HAP-1 (cell line): Measurements from ENCODE around the gene AUTS2.

Source experiments
- DNase-seq, 2 experiments: peaks; one replicate each; pipeline ENCODE4 v3.0.0-alpha.2; 2016 to 2020; ENCODE audit warnings: low spot score in 2 of 2
- H3K27me3 ChIP-seq: fragments of 250-450 bp; sonication (Bioruptor Pico); 2 replicates; pipeline ENCODE4 v1.5.1; 2020; ENCODE audit warnings: low read depth, mild to moderate bottlenecking, moderate library complexity
- H3K36me3 ChIP-seq: fragments of 250-450 bp; sonication (Bioruptor Pico); replicated peaks from 2 replicates; pipeline ENCODE4 v1.5.1; 2020; ENCODE audit warnings: mild to moderate bottlenecking
- H3K4me1 ChIP-seq: fragments of 250-450 bp; sonication (Bioruptor Pico); 2 replicates; pipeline ENCODE4 v1.5.1; 2020; ENCODE audit warnings: mild to moderate bottlenecking
- H3K4me3 ChIP-seq: fragments of 250-450 bp; sonication (Bioruptor Pico); 2 replicates; pipeline ENCODE4 v1.5.1; 2020; ENCODE audit warnings: mild to moderate bottlenecking, moderate library complexity
- H3K9me3 ChIP-seq: fragments of 250-450 bp; sonication (Bioruptor Pico); 2 replicates; pipeline ENCODE4 v1.5.1; 2020; ENCODE audit warnings: mild to moderate bottlenecking, moderate library complexity
- in situ Hi-C: fragments of 300-500 bp; cut with MboI; formaldehyde crosslinking; loops from 3 replicates; pipeline ENCODE4 v1.14.3; 2020; ENCODE audit warnings: low sequenced_read_pairs, inconsistent platforms, mixed read lengths

The AUTS2 gene

GRCh38 chr7:70498232-70498992, 900.1 kb downstream of the AUTS2 start:
- H3K4me3 ChIP-seq: no peak overlapping the region
- no peaks in the 10 kb centered on the region for H3K9me3 ChIP-seq
- DNase-seq: no peak
- no peaks in the 10 kb centered on the region for H3K27me3 ChIP-seq
- no peaks in the 10 kb centered on the region for H3K4me1 ChIP-seq
- H3K36me3 ChIP-seq: no peaks in the 10 kb centered on the region
- in situ Hi-C loops: no loop called here

GRCh38 chr7:70500261-70500660, 902.0 kb downstream of the AUTS2 start:
- in situ Hi-C loops: no loop called here
- no peaks in the 10 kb centered on the region for H3K9me3 ChIP-seq
- no peak for DNase-seq
- no peaks in the 10 kb centered on the region for H3K4me1 ChIP-seq
- no peak overlapping the region for H3K4me3 ChIP-seq
- no peaks in the 10 kb centered on the region for H3K27me3 ChIP-seq
- no peaks in the 10 kb centered on the region for H3K36me3 ChIP-seq

- no peaks in the 10 kb centered on the region for H3K36me3 ChIP-seq
- no peak for DNase-seq
- in situ Hi-C loops: no loop called here
Observed at GRCh38 chr7:70502117-70502863, 904.0 kb downstream of the AUTS2 start.

GRCh38 chr7:70504254-70504653, 906.0 kb downstream of the AUTS2 start:
- Histone ChIP-seq H3K4me1 (no peaks in the 10 kb centered on the region), H3K27me3 (no peaks in the 10 kb centered on the region), H3K36me3 (no peaks in the 10 kb centered on the region), H3K4me3 (no peak overlapping the region), H3K9me3 (no peaks in the 10 kb centered on the region)
- DNase-seq: no peak
- in situ Hi-C loops: no loop called here

More at GRCh38 chr7:70502117-70502863, 904.0 kb downstream of the AUTS2 start:
- H3K4me3 ChIP-seq: no peak overlapping the region
- no peaks in the 10 kb centered on the region for H3K27me3 ChIP-seq
- H3K4me1 ChIP-seq: no peaks in the 10 kb centered on the region
- no peaks in the 10 kb centered on the region for H3K9me3 ChIP-seq

GRCh38 chr7:70505468-70505867, 907.2 kb downstream of the AUTS2 start:
- Histone ChIP-seq H3K9me3 (no peaks in the 10 kb centered on the region), H3K27me3 (no peaks in the 10 kb centered on the region), H3K36me3 (no peaks in the 10 kb centered on the region), H3K4me1 (no peaks in the 10 kb centered on the region), H3K4me3 (no peak overlapping the region)
- DNase-seq: no peak
- in situ Hi-C loops: no loop called here

GRCh38 chr7:70505886-70506285, 907.6 kb downstream of the AUTS2 start:
- Histone ChIP-seq H3K27me3 (no peaks in the 10 kb centered on the region), H3K36me3 (no peaks in the 10 kb centered on the region), H3K4me1 (no peaks in the 10 kb centered on the region), H3K4me3 (no peak overlapping the region), H3K9me3 (no peaks in the 10 kb centered on the region)
- in situ Hi-C loops: no loop called here
- DNase-seq: no peak

- in situ Hi-C loops: no loop called here
- H3K4me3 ChIP-seq: no peak overlapping the region
- H3K4me1 ChIP-seq: no peaks in the 10 kb centered on the region
- DNase-seq: peak in 1 of 2 experiments; percentile 34
- no peaks in the 10 kb centered on the region for H3K36me3 ChIP-seq
- H3K27me3 ChIP-seq: no peaks in the 10 kb centered on the region
- no peaks in the 10 kb centered on the region for H3K9me3 ChIP-seq
Observed at GRCh38 chr7:70506434-70506833, 908.2 kb downstream of the AUTS2 start.

GRCh38 chr7:70512144-70512543, 913.9 kb downstream of the AUTS2 start:
- Histone ChIP-seq H3K27me3 (no peaks in the 10 kb centered on the region), H3K9me3 (no peaks in the 10 kb centered on the region), H3K36me3 (no peaks in the 10 kb centered on the region), H3K4me3 (no peak overlapping the region), H3K4me1 (no peaks in the 10 kb centered on the region)
- DNase-seq: no peak
- in situ Hi-C loops: no loop called here

- no peaks in the 10 kb centered on the region for H3K9me3 ChIP-seq
- H3K4me3 ChIP-seq: no peak overlapping the region
- H3K36me3 ChIP-seq: no peaks in the 10 kb centered on the region
- H3K4me1 ChIP-seq: no peaks in the 10 kb centered on the region
- no peaks in the 10 kb centered on the region for H3K27me3 ChIP-seq
- in situ Hi-C loops: no loop called here
- no peak for DNase-seq
Observed at GRCh38 chr7:70512761-70513160, 914.5 kb downstream of the AUTS2 start.

GRCh38 chr7:70520611-70521010, 922.3 kb downstream of the AUTS2 start:
- in situ Hi-C loops: no loop called here
- Histone ChIP-seq H3K36me3 (no peaks in the 10 kb centered on the region), H3K4me3 (no peak overlapping the region), H3K4me1 (no peaks in the 10 kb centered on the region), H3K9me3 (no peaks in the 10 kb centered on the region), H3K27me3 (no peaks in the 10 kb centered on the region)
- no peak for DNase-seq

GRCh38 chr7:70523249-70523988, 925.1 kb downstream of the AUTS2 start:
- in situ Hi-C loops: no loop called here
- no peak for DNase-seq
- H3K4me3 ChIP-seq: no peak overlapping the region

GRCh38 chr7:70523989-70524351, 925.7 kb downstream of the AUTS2 start:
- Histone ChIP-seq H3K4me1 (no peaks in the 10 kb centered on the region), H3K4me3 (no peak overlapping the region), H3K9me3 (no peaks in the 10 kb centered on the region), H3K27me3 (no peaks in the 10 kb centered on the region), H3K36me3 (no peaks in the 10 kb centered on the region)
- no peak for DNase-seq
- in situ Hi-C loops: no loop called here

More at GRCh38 chr7:70523249-70523988, 925.1 kb downstream of the AUTS2 start:
- no peaks in the 10 kb centered on the region for H3K4me1 ChIP-seq
- no peaks in the 10 kb centered on the region for H3K27me3 ChIP-seq
- no peaks in the 10 kb centered on the region for H3K9me3 ChIP-seq
- H3K36me3 ChIP-seq: no peaks in the 10 kb centered on the region

- DNase-seq: no peak
- Histone ChIP-seq H3K27me3 (no peaks in the 10 kb centered on the region), H3K36me3 (no peaks in the 10 kb centered on the region), H3K4me1 (no peaks in the 10 kb centered on the region), H3K4me3 (no peak overlapping the region), H3K9me3 (no peaks in the 10 kb centered on the region)
- in situ Hi-C loops: no loop called here
Observed at GRCh38 chr7:70525991-70526390, 927.7 kb downstream of the AUTS2 start.
